ENCODE measurements around the gene SMARCA5. TPM values are rescaled to one million over a fixed set of nuclear protein-coding genes. Genes with fewer than 3 reads are reported as not detected.

Gene SMARCA5
- total RNA-seq, 1 donor: 44.9 TPM

GRCh38 chr4:143498021-143498420 is 15.5 kb upstream of the SMARCA5 start:
- no peaks in the 10 kb centered on the region for H3K27me3 ChIP-seq (ENCODE audit: insufficient read depth, low read length)
- TF ChIP-seq CTCF (IDR thresholded peaks at IDR 0.05; ENCODE audit: extremely low read depth, low read depth, low read length): no peak
- no peaks in the 10 kb centered on the region for H4K20me1 ChIP-seq (ENCODE audit: insufficient read depth, low read length)
- no peak for DNase-seq (ENCODE audit: insufficient read length, low spot score, missing footprints)
- no peaks in the 10 kb centered on the region for H3K4me1 ChIP-seq (ENCODE audit: insufficient read depth, low read length)
- no peak overlapping the region for H3K4me2 ChIP-seq (ENCODE audit: insufficient read depth, low read length)
- no peak overlapping the region for H3K27ac ChIP-seq (ENCODE audit: low read depth, low read length)
- no peak overlapping the region for H3K4me3 ChIP-seq (ENCODE audit: insufficient read depth, low read length)
- H3K79me2 ChIP-seq (ENCODE audit: insufficient read depth, low read length): no peaks in the 10 kb centered on the region
- H3K36me3 ChIP-seq (ENCODE audit: insufficient read depth, low read length): no peaks in the 10 kb centered on the region
- no peak overlapping the region for H2AFZ ChIP-seq (ENCODE audit: low read length)
- no peaks in the 10 kb centered on the region for H3K9me3 ChIP-seq (ENCODE audit: low read depth, low read length)

DNA sequence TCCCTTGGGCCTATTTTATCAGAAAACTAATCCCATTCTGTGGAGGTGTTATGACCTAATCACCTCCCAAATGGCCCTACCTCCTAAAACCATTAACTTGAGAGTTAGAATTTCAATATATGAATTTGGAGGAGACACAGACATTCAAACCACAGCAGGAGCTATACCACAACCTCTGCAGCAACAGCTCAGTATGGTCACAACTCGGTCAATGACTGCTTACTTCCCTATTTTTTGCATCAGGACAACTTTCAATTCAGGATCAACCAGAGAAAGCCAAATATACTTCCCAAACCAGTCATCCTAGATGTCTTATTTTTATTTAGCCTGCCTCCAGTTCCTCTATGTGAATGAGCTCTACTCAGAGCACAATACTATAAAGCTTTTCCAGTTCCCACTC is 11.3 kb upstream of the SMARCA5 start:
- H3K27me3 ChIP-seq (ENCODE audit: insufficient read depth, low read length): no peaks in the 10 kb centered on the region
- DNase-seq (ENCODE audit: insufficient read length, low spot score, missing footprints): no peak
- H3K9me3 ChIP-seq (ENCODE audit: low read depth, low read length): no peaks in the 10 kb centered on the region
- H4K20me1 ChIP-seq (ENCODE audit: insufficient read depth, low read length): no peaks in the 10 kb centered on the region
- no peaks in the 10 kb centered on the region for H3K4me1 ChIP-seq (ENCODE audit: insufficient read depth, low read length)
- H2AFZ ChIP-seq (ENCODE audit: low read length): no peak overlapping the region
- H3K79me2 ChIP-seq (ENCODE audit: insufficient read depth, low read length): no peaks in the 10 kb centered on the region
- H3K4me3 ChIP-seq (ENCODE audit: insufficient read depth, low read length): no peak overlapping the region
- H3K36me3 ChIP-seq (ENCODE audit: insufficient read depth, low read length): no peaks in the 10 kb centered on the region
- no peak overlapping the region for H3K27ac ChIP-seq (ENCODE audit: low read depth, low read length)
- TF ChIP-seq CTCF (IDR thresholded peaks at IDR 0.05; ENCODE audit: extremely low read depth, low read depth, low read length): no peak
- no peak overlapping the region for H3K4me2 ChIP-seq (ENCODE audit: insufficient read depth, low read length)

- no peak for TF ChIP-seq CTCF (IDR thresholded peaks at IDR 0.05; ENCODE audit: extremely low read depth, low read depth, low read length)
- no peak for DNase-seq (ENCODE audit: insufficient read length, low spot score, missing footprints)
- H3K4me3 ChIP-seq (ENCODE audit: insufficient read depth, low read length): no peak overlapping the region
These were observed 7.5 kb upstream of the SMARCA5 start for GRCh38 chr4:143506031-143506430.

DNA sequence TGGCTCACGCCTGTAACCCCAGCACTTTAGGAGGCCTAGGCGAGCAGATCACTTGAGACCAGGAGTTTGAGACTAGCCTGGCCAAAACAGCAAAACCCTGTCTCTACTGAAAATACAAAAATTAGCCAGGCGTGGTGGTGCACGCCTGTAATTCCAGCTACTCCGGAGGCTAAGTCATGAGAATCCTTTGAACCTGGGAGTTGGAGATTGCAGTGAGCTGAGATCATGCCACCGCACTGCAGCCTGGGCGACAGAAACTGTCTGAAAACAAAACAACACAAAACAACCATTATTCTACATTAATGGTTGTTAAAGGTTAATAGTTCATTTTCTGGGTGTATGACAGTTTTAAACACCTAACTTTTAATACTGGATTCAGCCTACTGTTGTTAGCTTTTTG is 1.6 kb upstream of the SMARCA5 start:
- Histone ChIP-seq H3K4me2 (ENCODE audit: insufficient read depth, low read length) (no peak overlapping the region), H3K4me1 (ENCODE audit: insufficient read depth, low read length) (peaks cover 11% of the 10 kb centered on the region), H2AFZ (ENCODE audit: low read length) (no peak overlapping the region), H3K4me3 (ENCODE audit: insufficient read depth, low read length) (no peak overlapping the region), H3K79me2 (ENCODE audit: insufficient read depth, low read length) (peaks cover 33% of the 10 kb centered on the region), H4K20me1 (ENCODE audit: insufficient read depth, low read length) (peaks cover 23% of the 10 kb centered on the region), H3K36me3 (ENCODE audit: insufficient read depth, low read length) (no peaks in the 10 kb centered on the region), H3K9me3 (ENCODE audit: low read depth, low read length) (no peaks in the 10 kb centered on the region), H3K27me3 (ENCODE audit: insufficient read depth, low read length) (peaks cover 20% of the 10 kb centered on the region), H3K27ac (ENCODE audit: low read depth, low read length) (no peak overlapping the region)
- no peak for DNase-seq (ENCODE audit: insufficient read length, low spot score, missing footprints)
- TF ChIP-seq CTCF (IDR thresholded peaks at IDR 0.05; ENCODE audit: extremely low read depth, low read depth, low read length): no peak

More at GRCh38 chr4:143506031-143506430, 7.5 kb upstream of the SMARCA5 start:
- Histone ChIP-seq H3K27me3 (ENCODE audit: insufficient read depth, low read length) (peaks cover 20% of the 10 kb centered on the region), H3K79me2 (ENCODE audit: insufficient read depth, low read length) (no peaks in the 10 kb centered on the region), H3K27ac (ENCODE audit: low read depth, low read length) (no peak overlapping the region), H3K36me3 (ENCODE audit: insufficient read depth, low read length) (no peaks in the 10 kb centered on the region), H4K20me1 (ENCODE audit: insufficient read depth, low read length) (no peaks in the 10 kb centered on the region), H3K9me3 (ENCODE audit: low read depth, low read length) (no peaks in the 10 kb centered on the region), H3K4me2 (ENCODE audit: insufficient read depth, low read length) (no peak overlapping the region), H3K4me1 (ENCODE audit: insufficient read depth, low read length) (no peaks in the 10 kb centered on the region), H2AFZ (ENCODE audit: low read length) (no peak overlapping the region)

All from osteoblast (primary cell).